CD4-positive, alpha-beta T cell treated with Interleukin-1 beta for 1 hour (primary cell): Measurements from ENCODE around the gene PADI4.

ENCODE experiments used
- DNase-seq, 2 donors: peaks; one replicate each; pipeline ENCODE4 v3.0.0-alpha.2; 2020 to 2022

Gene PADI4

GRCh38 chr1:17282836-17283235 lies 25.2 kb upstream of the PADI4 start:
- DNase-seq, result no peak

DNA sequence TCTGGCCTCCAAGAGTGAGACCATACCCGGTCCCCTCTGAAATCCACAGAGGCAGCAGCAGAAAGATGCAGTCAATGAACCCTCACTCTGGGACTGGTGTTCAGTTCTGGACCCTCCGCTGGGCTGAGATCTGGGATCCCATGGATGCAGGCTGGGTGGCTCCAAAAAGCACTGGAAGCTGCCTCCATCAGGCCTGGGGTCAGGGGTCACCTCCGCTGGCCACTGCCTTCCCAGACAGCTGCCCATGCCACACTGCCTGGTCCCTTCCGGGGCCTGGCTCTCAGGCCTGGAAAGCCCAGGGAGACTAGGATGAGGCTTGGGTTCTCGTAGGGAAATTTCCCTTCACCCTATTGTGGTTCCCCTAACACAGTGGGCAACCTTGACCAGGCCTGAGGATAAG lies 21.4 kb upstream of the PADI4 start:
- no peak for DNase-seq

DNA sequence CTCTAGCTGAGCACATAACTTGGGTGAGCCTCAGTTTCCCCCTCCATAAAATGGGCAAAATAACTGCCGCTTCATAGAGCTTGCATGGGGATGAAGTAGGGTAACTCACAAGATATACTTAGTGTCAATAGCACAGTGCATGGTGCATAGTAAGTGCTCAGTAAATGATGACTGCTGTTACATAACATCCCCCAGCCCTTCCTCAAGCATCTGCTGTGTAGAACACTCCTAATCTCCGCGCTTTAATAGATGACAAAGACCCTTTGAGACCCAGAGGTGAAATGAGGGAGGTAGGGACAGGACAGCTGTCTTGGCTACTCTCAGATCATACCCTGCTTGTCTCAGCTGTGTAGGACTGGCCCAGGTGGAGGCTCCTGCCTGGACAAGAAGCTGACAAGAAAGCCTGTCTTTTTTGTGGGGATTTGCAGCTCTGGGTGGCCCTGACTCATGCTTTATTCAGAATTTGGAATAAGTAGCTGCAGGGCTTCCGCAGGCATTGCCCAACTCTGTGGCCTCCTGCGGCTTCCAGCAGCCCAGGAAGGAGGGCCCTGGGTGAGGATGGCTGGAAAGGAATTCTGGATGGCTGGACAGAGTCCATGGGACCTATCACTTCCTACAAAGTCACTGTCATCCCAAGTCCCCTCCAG lies 20.7 kb upstream of the PADI4 start:
- DNase-seq, result peak in 1 of 2 donors; percentile 8

DNA sequence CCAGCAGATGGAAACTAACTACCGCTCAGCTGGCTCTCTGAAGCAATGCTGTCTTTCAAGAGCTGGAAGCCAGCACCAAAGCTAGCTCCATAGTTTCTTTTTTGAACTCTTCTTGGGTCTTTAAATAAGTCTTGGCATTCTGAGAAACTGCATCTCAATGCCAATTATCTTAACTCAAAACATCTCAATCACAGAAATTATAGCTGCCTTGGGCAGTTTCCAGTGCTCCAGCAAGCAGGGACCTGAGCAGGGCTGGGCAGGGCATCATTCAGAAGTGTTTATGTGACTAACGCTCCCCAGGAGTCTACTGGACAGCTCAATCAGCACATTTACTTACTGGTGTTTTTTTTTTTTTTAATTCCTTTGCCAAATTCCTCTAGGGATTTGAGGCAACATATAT lies 18.3 kb upstream of the PADI4 start:
- no peak for DNase-seq

- no peak for DNase-seq
Observed at GRCh38 chr1:17290553-17290952, 17.4 kb upstream of the PADI4 start.

DNA sequence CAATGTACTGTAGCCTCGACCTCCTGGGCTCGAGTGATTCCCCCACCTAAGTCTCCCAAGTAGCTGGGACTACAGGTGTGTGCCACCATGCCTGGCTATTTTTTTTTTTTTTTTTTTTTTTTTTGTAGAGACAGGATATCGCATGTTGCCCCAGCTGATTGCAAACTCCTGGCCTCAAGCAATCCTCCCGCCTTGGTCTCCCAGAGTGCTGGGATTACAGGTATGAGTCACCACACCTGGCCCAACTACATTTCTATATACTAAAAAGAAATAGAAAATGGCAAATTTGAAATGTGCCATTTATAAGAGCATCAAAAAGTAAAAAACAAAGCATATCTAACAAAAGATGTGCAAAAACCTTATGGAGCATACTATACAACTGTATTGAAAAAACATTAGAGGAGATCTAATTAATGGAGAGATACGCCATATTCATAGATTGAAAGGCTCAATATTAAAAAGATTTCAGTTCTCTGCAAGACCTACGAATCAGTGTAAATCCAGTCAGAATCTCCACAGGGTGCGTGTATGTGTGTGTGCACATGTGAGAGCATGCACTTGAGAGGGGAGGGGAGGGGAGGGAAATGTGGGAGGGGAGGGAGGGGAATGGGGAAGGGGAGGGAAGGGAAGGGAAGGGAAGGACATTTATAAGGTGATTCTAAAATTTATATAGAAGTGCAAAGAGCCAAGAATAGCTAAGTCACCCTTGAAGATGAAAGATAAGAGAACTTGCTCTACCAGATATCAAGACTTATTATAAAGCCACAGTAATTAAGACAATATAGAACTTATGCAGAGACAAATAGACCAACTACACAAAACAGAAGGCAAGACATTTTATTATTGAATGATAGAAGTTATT lies 15.5 kb upstream of the PADI4 start:
- no peak for DNase-seq

DNA sequence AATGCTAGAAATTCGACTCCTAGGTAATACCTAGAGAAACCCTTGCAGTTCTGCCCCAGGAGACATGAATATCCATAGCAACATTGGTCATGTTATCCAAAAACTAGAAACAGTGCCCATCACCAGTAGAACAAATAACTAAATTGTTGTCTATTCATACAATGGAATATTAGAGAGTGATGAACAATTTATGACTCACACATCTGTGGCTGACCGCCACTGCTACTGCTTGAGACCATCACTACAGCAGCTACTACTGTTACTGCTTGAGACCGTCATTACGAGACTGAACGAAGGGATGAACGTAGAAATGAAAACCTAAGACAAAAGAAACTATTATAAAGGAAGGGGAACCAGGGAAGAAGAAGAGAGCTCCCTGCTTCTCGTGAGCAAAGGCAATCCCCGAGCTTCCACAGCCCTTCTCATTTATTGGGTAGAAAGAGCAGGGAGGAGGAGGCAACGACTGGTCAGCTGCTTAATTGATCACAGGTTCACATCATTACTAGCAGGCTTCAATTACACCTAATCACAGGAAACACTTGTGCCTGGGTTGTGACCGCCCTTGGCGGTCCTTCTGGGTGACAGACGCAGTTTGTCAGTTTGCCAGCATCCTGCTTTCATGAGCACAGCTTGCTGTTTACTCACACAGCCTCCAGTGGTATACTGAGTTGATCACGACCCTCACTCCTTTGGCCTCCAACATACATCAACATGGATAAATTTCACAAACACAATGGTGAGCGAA lies 14.1 kb upstream of the PADI4 start:
- no peak for DNase-seq

GRCh38 chr1:17295292-17295691 lies 12.7 kb upstream of the PADI4 start:
- no peak for DNase-seq

DNA sequence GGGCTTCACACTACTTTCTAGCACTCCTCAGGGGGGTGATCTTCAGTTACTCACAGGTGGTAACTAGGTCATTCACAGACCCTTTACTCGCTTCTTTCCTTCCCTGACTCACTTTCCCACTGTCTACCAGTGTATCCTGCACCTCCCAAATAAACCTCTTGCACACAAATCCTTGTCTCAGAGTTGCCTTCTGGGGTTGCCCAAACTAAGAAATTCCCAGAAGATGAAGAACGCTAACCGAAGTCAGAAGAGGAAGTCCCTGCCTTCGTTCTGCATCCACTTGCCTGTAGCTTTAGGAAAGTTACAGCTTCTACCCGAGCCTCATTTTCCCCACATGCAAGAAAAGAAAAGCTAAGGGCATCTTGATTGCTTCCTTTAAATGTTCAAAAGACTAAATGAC lies 11.9 kb upstream of the PADI4 start:
- no peak for DNase-seq

DNA sequence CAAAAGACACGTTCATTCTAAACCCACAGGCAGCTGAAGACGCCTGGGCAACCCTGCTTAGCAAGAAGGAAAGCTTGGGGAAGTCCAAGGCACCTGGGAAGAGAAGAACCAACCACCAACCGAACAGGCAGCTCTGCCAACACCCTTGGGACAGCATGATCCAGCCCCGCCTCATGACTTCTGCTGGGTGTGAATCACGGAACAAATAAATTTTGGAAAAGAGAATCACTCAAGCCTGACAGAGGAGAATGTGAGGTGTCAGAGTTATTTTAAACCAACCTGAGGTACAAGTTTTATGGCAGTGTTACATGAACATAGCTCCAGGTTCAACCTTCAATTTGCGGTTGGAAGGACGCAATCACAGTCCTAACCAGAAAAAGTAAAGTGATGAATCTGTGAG lies 10.0 kb upstream of the PADI4 start:
- DNase-seq, result no peak

- no peak for DNase-seq
Observed at GRCh38 chr1:17301767-17302166, 6.2 kb upstream of the PADI4 start.

GRCh38 chr1:17304151-17304825 lies 3.7 kb upstream of the PADI4 start:
- peak in 1 of 2 donors; percentile 3 for DNase-seq

GRCh38 chr1:17304826-17305175 lies 3.2 kb upstream of the PADI4 start:
- DNase-seq, result no peak

GRCh38 chr1:17305576-17306095 lies 2.4 kb upstream of the PADI4 start:
- no peak for DNase-seq

DNA sequence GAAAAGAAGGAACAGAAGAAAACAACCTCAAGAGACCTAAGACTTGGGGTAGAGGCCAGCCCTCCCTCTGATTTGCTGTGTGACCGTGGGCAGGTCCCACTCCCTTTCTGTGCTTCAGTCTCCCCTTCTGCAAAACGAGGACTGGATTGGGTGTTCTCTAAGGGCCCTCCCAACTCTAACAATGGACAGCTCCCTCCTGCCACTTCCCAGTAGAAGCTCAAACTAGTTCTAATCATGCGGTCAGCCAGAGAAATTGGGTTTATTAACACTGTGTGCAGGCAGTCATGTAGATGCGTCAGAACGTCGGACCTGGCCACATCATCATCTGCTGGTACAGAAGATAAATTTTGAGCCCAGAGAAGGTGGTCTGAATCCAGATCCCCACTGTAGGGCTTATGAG lies 1.6 kb upstream of the PADI4 start:
- DNase-seq, result no peak

DNA sequence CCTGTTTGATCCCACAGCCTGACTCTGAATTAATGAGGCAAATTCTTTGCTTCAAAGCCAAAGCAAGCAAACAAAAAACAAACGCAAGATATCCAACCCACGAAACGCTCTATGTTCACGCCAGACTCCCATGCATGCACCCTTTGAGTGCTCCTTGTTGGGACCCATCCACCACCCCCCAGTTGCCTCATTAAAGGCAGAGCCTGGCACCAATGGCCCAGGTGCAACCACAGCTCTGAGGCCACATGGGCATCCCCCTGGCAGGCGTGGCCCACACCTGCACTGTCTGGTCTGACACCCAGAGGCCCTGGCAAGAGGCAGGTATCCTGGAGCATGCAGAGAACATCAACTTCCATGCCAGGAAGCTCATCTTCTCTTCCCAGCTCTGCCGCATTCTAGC lies 1.1 kb upstream of the PADI4 start:
- DNase-seq, result no peak

GRCh38 chr1:17307329-17307728 lies 668 bp upstream of the PADI4 start:
- no peak for DNase-seq

DNA sequence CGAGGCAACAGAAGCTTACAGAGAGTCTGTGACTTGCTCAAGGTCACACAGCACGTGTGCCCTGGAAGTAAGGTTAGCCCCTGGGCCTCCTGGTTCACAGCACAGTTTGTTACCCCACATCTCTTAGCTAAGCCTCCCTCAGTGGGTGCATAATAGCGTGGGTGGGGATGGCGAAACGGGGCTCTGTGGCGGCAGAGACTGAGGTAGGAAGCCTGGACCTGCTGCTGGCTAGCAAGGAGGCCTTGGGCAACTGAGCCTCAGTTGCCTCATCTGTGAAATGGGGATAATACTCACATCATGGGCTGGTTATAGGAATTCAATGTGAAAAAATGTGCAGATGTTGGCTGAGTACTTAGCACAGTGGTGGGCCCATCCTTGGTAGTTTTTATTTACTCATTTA lies 596 bp downstream of the PADI4 start:
- peak in 1 of 2 donors; percentile 31 for DNase-seq

DNA sequence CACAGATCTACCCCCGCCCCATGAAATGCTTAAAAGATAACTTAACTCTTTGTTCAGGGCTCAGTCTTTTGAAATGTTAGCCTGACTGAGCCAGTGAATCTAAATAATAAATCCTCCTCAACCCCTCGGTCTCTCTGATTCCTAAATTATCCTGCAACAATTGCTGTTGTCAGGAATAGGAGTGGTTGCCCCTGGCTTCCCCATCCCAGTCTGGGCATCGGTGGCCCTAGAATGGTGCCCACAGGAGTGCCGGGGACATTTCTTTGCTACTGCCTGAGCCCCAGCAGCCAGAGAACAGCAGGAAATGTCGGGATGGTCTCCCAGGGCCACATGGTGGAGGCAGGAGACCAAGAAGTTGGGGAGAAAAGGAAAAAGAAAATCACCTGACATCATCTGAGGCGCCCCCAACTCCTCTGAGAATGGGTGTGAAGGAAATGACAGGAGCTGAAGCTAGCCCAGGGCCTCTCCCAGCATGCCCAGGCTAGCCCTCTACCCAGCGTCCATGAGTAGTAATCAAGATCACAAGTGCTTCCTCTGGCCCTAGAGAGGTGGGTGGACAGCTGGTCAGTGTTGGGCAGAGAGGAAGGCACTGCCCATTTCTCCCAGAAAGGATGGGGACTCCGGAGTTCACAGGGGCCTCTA lies 1.6 kb downstream of the PADI4 start:
- DNase-seq, result no peak

DNA sequence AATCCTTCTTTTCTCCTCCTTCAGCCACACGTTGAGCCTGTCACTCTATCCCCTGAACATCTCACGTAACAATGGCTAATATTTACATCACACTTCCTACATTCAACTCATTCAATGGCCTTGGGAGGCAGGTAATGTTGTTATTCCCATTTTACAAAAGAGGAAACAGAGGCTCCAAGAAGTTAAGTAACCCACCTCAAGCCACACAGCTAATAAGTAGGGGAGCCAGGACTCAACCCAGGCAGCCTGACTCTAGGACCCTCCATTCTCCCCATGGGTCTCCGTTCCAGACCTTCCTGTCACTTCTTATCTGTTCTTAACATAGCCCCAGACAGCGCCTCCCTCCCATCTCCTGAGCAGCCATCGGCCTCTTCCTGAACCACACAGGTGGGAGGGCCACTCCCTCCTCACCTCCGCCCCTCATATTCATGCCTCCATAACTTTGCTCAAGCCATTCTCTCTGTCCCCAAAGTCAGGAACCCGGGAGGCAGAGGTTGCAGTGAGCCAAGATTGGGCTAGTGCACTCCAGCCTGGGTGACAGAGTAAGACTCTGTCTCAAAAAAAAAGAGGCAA lies 2.2 kb downstream of the PADI4 start:
- no peak for DNase-seq

GRCh38 chr1:17313530-17314309 lies 5.7 kb downstream of the PADI4 start:
- no peak for DNase-seq
